Measurements from ENCODE around the gene MLH3.

GRCh38 chr14:75047506-75047905, 3.8 kb downstream of the MLH3 start:
- no peak for TF ChIP-seq RAD21 (conservative IDR thresholded peaks at IDR 0.05)
- TF ChIP-seq, protein P1, sequence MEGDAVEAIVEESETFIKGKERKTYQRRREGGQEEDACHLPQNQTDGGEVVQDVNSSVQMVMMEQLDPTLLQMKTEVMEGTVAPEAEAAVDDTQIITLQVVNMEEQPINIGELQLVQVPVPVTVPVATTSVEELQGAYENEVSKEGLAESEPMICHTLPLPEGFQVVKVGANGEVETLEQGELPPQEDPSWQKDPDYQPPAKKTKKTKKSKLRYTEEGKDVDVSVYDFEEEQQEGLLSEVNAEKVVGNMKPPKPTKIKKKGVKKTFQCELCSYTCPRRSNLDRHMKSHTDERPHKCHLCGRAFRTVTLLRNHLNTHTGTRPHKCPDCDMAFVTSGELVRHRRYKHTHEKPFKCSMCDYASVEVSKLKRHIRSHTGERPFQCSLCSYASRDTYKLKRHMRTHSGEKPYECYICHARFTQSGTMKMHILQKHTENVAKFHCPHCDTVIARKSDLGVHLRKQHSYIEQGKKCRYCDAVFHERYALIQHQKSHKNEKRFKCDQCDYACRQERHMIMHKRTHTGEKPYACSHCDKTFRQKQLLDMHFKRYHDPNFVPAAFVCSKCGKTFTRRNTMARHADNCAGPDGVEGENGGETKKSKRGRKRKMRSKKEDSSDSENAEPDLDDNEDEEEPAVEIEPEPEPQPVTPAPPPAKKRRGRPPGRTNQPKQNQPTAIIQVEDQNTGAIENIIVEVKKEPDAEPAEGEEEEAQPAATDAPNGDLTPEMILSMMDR (IDR thresholded peaks at IDR 0.05; ENCODE audit: poor library complexity, severe bottlenecking) = no peak

Data from neural cell (in vitro differentiated cells).